MCF 10A (cell line): ENCODE results near the gene LPP. TPM values are rescaled to one million over a fixed set of nuclear protein-coding genes. Genes with fewer than 3 reads are reported as not detected.
"Not testable (repeated sequence)": the region's sequence is repeated elsewhere in the genome, so short reads cannot be mapped to it uniquely, and the experiment has no call there.

Experiments used
- BruUV-seq: library from RNA; stranded (reverse); fragments of 400-500 nt; replicated peaks from 2 replicates; lab custom pipeline; 2021; lab: Mats Ljungman, UMichigan
- CTCF ChIA-PET: fragments of 300-600 bp; sonication (Branson Sonifier 250); formaldehyde crosslinking; extraction: SDS; loops from one replicate; lab custom pipeline; 2021; ENCODE audit warnings: antibody characterized with exemption, inconsistent platforms; lab: Yijun Ruan, JAX
- POLR2A ChIA-PET: fragments of 300-600, 350-650 bp; sonication (Branson Sonifier 250); formaldehyde crosslinking; extraction: SDS; loops from one replicate; lab custom pipeline; 2020; ENCODE audit warnings: antibody characterized with exemption, inconsistent platforms; lab: Yijun Ruan, JAX
- DNase-seq: peaks from one replicate; pipeline ENCODE4 v3.0.0-alpha.2; 2018; ENCODE audit not compliant: unreplicated experiment
- H3K27ac Mint-ChIP-seq: one replicate; pipeline ENCODE4 v1.8.0; 2022; ENCODE audit warnings: mild to moderate bottlenecking, low read depth, mixed read lengths; ENCODE audit not compliant: unreplicated experiment
- H3K27me3 Mint-ChIP-seq: one replicate; pipeline ENCODE4 v1.8.0; 2022; ENCODE audit warnings: mixed read lengths; ENCODE audit not compliant: insufficient read depth, unreplicated experiment
- H3K36me3 Mint-ChIP-seq: one replicate; pipeline ENCODE4 v1.8.0; 2022; ENCODE audit warnings: mild to moderate bottlenecking, moderate library complexity, mixed read lengths; ENCODE audit not compliant: insufficient read depth, unreplicated experiment
- H3K4me1 Mint-ChIP-seq: one replicate; pipeline ENCODE4 v1.8.0; 2022; ENCODE audit warnings: mixed read lengths; ENCODE audit not compliant: insufficient read depth, unreplicated experiment
- H3K4me3 Mint-ChIP-seq: one replicate; pipeline ENCODE4 v1.8.0; 2022; ENCODE audit warnings: mild to moderate bottlenecking, moderate library complexity, mixed read lengths; ENCODE audit not compliant: unreplicated experiment
- H3K9me3 Mint-ChIP-seq: one replicate; pipeline ENCODE4 v1.8.0; 2022; ENCODE audit warnings: mixed read lengths; ENCODE audit not compliant: unreplicated experiment
- CTCF ChIP-seq: fragments of 200-600 bp; IDR thresholded peaks from one replicate; pipeline ENCODE4 v1.8.0; 2022; ENCODE audit warnings: antibody characterized with exemption, mild to moderate bottlenecking; ENCODE audit not compliant: unreplicated experiment
- intact Hi-C: fragments of 100-400 bp; cut with micrococcal nuclease; formaldehyde crosslinking; loops from 2 replicates; pipeline ENCODE4 v1.14.1; 2022
- total RNA-seq: library from RNA; stranded (reverse); gene quantifications from 2 replicates; pipeline ENCODE4 v1.2.3, GENCODE V29; 2022

Gene LPP
- total RNA-seq, 1 experiment from 2014 or later = 117 TPM

DNA sequence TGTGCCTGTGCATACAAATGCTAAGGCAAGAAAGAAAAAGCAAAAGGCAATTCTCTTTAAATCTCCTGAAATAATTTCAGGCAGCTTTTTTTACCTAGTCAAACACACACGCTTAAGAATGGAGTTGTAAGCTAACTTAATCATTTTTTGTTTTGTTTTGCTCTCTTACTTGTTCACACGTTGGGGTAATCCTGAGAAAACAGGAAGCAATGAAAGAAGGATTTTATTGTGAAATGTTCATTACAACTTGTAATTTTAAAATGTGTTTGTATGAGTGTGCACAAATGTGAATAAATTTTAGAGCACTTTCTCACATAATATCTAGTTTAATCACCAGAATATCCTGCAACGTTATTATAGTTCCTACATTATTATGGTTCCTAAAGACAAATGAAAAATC is 263.8 kb downstream of the LPP start:
- BruUV-seq = no TSS peak
- no peak for DNase-seq
- CTCF ChIA-PET = interaction anchor here (1.3 kb wide), 1 partner anchor 670 kb away, joined by 3 read pairs; no protein-coding TSS in a partner anchor
- Mint-ChIP-seq H3K9me3 (no peaks in the 10 kb centered on the region), H3K36me3 (peaks cover 7% of the 10 kb centered on the region), H3K4me3 (no peak overlapping the region), H3K27me3 (no peaks in the 10 kb centered on the region), H3K4me1 (peaks cover 29% of the 10 kb centered on the region), H3K27ac (peak overlapping the region; percentile 66)
- intact Hi-C loops = no loop called here
- TF ChIP-seq CTCF = no peak
- POLR2A ChIA-PET = interaction anchor here (0.6 to 1.7 kb wide), 7 partner anchors 9 to 672 kb away, joined by 3 to 12 read pairs (median 3); partner anchors contain the start of gene BCL6

DNA sequence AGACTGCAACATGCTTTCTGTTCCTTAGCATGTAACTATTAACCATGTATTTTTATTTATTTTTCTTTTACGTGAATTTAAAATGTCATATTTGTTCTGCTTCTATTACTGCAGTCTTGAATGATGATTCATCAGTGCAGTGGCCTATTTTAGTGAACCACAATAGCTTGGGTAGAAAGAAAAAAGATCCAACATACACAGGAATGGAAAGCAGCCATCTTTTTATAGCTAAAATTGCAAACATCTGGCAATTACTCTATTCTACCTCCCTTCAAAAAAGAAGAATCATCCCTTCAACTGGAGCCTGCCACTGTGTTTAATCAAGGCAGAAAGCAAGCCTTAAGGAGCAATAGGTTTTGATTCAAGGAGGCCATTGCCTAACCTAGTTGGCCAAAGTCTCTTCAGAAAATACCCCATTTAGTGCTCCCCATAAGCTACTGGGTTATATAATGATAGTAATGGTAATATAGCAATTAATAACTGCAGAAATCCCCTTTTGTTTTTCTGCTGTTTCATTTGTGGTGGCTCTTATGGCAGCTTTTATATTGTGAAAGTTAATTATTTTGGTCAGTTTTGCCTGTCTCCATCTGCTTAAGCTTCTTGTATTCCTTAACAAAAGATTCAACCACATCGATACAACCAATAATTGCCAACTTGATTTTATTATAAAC is 267.3 kb downstream of the LPP start:
- Mint-ChIP-seq H3K27me3 (no peaks in the 10 kb centered on the region), H3K4me3 (no peak overlapping the region), H3K27ac (peak overlapping the region; percentile 22), H3K4me1 (peaks cover 24% of the 10 kb centered on the region), H3K36me3 (peaks cover 7% of the 10 kb centered on the region), H3K9me3 (peaks cover 8% of the 10 kb centered on the region)
- intact Hi-C loops = no loop called here
- POLR2A ChIA-PET = interaction anchor here (0.5 to 1.6 kb wide), 8 partner anchors 11 to 1500 kb away, joined by 3 to 7 read pairs (median 3); partner anchors contain the start of gene BCL6
- CTCF ChIA-PET = interaction anchor here (0.5 to 1.6 kb wide), 3 partner anchors 164 to 1041 kb away, joined by 3 to 5 read pairs (median 4); no protein-coding TSS in a partner anchor
- TF ChIP-seq CTCF = no peak
- no TSS peak for BruUV-seq
- peak; percentile 55 for DNase-seq

- BruUV-seq = no TSS peak
- peaks cover 22% of the 10 kb centered on the region for H3K4me1 Mint-ChIP-seq
- TF ChIP-seq CTCF = no peak
- no peak overlapping the region for H3K4me3 Mint-ChIP-seq
- intact Hi-C loops = no loop called here
- DNase-seq = peak; percentile 26
- H3K36me3 Mint-ChIP-seq = peaks cover 12% of the 10 kb centered on the region
- no peaks in the 10 kb centered on the region for H3K27me3 Mint-ChIP-seq
- H3K9me3 Mint-ChIP-seq = peaks cover 15% of the 10 kb centered on the region
- ChIA-PET POLR2A (interaction anchor here (0.7 to 1.6 kb wide), 6 partner anchors 11 to 726 kb away, joined by 3 to 7 read pairs (median 3); partner anchors contain the start of gene BCL6), CTCF (interaction anchor here (0.5 to 1.6 kb wide), 4 partner anchors 163 to 1042 kb away, joined by 3 to 5 read pairs (median 4); no protein-coding TSS in a partner anchor)
- H3K27ac Mint-ChIP-seq = peak overlapping the region; percentile 22
Observed at GRCh38 chr3:188421836-188422540, 268.0 kb downstream of the LPP start.

DNA sequence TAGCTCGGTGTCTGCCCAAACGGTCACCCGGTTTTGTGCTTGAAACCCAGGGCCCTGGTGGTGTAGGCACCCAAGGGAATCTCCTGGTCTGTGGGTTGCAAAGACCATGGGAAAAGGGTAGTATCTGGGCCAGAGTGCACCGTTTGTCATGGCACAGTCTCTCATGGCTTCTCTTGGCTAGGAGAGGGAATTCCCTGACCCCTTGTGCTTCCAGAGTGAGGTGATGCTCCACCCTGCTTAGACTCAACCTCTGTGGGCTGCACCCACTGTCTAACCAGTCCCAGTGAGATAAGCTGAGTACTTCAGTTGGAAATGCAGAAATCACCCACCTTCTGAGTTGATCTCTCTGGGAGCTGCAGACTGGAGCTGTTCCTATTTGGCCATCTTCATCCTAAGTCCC is 274.0 kb downstream of the LPP start:
- H3K4me3 Mint-ChIP-seq, DNase-seq, H3K27me3 Mint-ChIP-seq, H3K27ac Mint-ChIP-seq, BruUV-seq, CTCF ChIA-PET, intact Hi-C loops: not testable (repeated sequence)
- Mint-ChIP-seq H3K36me3 (peaks cover 12% of the 10 kb centered on the region), H3K9me3 (peaks cover 31% of the 10 kb centered on the region), H3K4me1 (peaks cover 17% of the 10 kb centered on the region)
- POLR2A ChIA-PET = interaction anchor here (0.7 kb wide), 1 partner anchor 181 kb away, joined by 4 read pairs; no protein-coding TSS in a partner anchor
